ENCODE results near the gene FAM171A1.
"Not testable (repeated sequence)": the region's sequence is repeated elsewhere in the genome, so short reads cannot be mapped to it uniquely, and the experiment has no call there.

FAM171A1 gene

DNA sequence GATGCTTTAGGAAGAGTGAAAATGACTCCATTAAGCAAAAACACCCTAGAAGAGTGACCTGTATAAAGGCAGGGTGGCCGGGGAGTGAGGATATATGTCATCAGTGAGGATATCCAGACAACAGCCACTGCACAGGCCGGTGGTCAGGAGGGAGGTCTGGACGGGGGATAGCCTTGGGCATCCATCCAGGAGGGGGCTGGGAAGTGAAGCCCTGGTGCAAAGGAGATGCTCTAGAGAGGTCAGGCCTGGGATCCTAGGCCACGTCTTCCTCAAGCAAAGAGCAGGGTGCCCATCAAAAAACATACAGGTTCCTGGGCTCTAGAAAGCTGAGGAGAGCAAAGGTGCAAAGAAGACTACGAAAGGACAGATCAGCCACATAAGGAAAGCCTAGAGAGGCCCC is 25.6 kb downstream of the FAM171A1 start:
- DNase-seq (ENCODE audit: low read depth in 1 of 2, low spot score in 1 of 2): no peak

DNA sequence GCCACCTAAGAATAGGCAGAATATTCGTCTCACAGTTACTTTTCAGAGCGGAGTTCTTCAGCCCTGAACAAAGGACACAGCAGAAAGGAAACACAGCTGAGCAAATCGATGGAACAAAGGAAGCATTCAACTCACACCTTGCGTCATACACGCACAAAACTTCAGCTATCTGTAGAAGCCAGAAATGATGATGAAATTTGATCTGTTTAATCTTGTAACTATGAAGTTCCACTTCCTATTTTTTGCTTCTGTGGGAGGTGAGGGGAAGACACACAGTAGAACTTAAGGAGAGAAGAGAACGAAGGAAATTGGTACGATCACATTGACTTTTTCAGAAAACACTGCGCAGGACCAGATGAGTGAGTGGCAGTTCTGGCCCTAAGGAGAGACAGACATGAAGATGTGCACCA is 26.2 kb downstream of the FAM171A1 start:
- DNase-seq (ENCODE audit: low read depth in 1 of 2, low spot score in 1 of 2): no peak

DNA sequence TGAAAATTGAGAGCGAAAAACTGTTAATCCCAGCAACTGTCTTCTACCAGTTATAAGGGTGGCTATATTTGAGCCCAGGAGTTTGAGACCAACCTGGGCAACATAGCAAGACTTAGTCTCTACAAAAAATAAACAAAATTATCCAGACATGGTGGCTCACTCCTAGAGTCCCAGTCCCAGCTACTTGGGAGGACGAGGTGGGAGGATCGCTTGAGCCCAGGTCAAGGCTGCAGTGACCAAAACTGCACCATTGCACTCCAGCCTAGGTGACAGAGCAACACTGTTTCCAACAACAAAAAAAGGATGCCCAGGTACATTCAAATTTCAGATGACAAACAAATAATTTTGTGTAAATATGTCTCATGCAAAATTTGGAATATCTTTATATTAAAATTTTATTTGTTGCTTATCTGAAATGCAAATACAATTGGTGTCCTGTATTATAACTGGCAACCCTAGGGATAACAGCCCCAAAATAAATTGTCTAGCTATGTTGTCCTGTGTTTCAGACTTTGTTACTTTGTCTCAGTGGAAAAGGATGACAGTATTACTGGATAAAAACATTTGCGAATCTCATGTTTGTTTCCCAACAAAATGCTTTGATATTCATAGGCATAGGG is 26.7 kb downstream of the FAM171A1 start:
- DNase-seq (ENCODE audit: low read depth in 1 of 2, low spot score in 1 of 2): no peak

DNA sequence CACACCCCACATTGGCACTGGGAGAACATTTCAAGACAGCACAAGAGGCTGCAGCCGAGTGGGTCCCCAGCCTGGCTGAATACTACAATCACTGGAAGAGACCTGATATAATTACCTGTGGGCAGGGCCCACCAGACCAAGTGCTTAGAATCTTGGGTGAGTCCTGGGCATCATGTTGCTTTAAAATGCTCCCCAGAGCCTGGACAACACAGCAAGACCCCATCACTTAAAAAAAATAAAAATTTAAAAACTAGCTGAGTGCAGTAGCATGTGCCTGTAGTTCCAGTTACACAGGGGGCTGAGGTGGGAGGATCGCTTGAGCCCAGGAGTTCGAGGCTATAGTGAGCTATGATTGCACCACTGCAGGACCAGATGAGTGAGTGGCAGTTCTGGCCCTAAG is 28.1 kb downstream of the FAM171A1 start:
- no peak for DNase-seq (ENCODE audit: low read depth in 1 of 2, low spot score in 1 of 2)

DNA sequence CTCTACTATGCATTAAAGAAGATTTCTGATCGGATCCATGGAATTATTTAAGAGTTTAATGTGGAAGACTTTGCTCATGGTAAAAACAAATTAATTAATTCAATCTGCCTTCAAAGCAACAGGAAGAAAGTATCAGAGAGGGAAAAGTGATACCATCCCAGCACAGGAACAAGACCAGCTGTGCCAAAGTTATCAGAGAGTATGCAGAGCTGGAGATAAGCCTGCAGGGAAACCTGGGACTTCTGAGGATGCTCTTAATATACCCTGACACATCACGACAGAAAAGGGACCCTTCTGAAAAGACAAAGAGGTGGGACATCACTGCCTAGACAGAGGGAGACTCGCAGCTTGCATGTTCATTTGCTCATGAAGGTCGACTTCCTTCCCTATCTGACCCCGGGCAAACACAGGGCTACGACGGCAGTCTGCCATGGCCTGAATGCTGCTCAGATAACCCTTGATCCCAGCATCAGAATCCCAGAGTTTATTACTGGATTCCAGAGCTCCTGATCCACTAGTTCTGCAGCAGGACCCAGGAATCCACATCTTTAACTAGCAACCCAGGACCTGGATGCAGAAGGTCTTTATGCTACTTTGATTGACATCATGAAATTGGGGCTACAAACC is 29.5 kb downstream of the FAM171A1 start:
- no peak for DNase-seq (ENCODE audit: low read depth in 1 of 2, low spot score in 1 of 2)

DNA sequence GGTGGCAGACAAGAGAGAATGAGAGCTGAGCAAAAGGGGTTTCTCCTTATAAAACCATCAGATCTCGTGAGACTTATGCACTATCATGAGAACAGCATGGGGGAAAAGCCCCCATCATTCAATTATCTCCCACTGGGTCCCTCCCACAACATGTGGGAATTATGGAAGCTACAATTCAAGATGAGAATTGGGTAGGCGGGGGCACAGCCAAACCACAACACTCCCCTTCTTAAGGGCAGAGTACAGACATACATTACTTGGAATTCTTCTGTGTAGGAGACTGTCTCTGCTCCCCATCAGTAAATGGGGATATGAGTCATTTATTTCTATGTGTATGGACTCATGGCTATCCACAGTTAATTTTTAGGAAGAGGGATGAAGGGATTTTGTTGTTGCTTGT is 31.2 kb downstream of the FAM171A1 start:
- no peak for DNase-seq (ENCODE audit: low read depth in 1 of 2, low spot score in 1 of 2)

DNA sequence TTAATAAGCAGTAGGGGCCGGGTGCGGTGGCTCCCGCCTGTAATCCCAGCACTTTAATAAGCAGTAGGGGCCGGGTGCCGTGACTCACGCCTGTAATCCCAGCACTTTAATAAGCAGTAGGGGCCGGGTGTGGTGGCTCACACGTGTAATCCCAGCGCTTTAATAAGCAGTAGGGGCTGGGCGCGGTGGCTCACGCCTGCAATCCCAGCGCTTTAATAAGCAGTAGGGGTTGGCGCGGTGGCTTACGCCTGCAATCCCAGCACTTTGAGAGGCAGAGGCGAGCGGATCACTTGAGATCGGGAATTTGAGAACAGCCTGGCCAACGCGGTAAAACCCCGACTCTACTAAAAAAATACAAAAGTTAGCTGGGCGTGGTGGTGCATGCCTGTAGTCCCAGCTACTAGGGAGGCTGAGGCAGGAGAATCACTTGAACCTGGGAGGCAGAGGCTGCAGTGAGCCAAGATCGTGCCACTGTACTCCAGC is 33.6 kb downstream of the FAM171A1 start:
- not testable (repeated sequence) for DNase-seq (ENCODE audit: low read depth in 1 of 2, low spot score in 1 of 2)

DNA sequence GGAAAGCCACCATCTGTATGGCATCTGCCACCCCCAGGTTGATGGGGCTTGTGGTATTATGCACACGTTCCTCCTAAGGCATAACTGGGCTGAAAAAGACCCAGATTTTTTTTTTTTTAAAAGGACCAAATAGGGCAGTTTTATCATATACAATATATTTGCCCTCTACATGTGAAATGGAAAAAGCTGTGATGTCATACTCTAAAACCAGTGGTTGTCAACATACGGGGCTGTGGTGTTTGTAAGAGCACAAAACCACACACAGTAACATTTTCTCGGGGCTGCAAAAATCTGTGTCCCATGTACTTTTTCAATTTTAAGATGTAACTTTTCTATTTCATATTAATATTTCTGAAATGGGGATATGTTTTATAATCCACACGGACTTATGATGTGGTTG is 34.9 kb downstream of the FAM171A1 start:
- DNase-seq (ENCODE audit: low read depth in 1 of 2, low spot score in 1 of 2): no peak

DNA sequence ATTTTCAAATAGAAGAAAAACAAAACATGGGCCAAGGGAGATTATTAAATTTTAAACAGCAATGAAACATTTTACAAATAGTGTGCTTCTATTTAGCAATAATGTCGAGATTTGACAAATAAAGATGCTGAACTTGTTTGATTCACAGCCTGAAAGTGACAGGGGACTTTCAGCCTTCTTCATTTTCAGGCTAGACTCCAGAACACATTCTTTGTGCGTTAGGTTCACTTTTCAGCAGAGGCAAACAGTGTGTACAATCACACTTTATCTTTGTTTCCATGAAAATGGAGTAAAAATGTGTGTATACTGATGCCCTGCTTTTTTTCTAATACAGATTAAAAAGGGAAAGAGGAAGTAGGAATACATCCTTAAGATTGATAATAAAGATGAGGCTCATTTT is 35.6 kb downstream of the FAM171A1 start:
- no peak for DNase-seq (ENCODE audit: low read depth in 1 of 2, low spot score in 1 of 2)

DNA sequence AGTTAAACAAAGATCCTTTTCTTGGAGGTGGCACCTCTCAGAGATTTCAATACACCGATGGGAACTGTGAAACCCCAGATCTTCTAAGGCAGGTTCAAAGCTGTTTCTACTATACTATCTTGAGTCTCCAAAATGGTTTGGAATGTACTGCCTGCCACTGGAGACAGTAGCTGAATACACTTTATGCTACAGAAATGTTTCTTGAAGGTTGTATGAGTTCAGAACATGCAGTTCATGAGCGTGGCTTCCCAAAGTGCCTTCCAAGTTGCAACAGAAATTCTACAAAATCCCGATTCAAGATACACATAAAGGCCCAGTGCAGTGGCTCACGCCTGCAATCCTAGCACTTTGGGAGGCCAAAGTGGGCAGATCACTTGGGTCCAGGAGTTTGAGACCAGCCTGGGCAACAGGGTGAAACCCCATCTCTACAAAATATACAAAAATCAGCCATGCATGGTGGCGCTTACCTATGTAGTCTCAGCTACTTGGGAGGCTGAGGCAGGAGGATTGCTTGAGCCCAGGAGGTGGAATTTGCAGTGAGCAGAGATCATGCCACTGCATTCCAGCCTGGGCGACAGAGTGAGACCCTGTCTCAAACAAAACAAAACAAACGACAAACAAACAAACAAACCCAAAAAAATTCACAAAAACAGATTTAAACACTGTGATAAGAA is 36.3 kb downstream of the FAM171A1 start:
- DNase-seq (ENCODE audit: low read depth in 1 of 2, low spot score in 1 of 2): no peak

DNA sequence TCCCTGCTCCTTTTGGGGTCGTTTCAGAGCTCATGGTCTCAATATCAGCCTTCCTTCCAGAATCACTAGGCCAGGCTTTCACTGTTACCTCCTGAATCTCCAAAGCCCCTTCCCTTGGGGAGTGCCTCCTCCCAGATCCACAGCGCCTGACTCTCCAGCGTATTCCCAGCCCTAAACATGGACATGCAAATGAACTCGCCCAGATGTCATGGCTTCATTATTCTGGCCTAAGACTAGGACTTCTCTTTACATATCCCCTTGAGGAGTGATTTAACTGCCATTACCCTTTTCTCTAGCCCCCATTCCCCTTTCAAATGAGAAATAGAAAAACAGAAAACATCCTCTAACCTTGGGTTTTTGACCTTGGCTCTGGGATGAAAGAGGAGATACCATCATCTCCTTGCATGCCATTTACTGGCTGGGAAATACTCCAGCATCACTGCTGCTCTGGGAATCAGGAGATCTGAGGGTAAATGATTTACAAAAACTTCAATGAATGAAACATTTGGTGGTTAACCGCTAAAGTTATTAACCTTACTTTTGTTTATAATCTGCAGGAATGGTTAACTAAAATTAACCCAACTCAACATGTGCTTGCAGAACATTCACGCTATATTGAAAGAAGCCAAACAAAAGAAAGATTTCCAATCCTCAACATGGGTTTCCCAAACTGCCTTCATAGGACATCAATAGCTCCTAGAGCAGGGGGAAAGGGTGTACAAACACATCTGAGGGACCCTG is 37.0 kb downstream of the FAM171A1 start:
- no peak for DNase-seq (ENCODE audit: low read depth in 1 of 2, low spot score in 1 of 2)

DNA sequence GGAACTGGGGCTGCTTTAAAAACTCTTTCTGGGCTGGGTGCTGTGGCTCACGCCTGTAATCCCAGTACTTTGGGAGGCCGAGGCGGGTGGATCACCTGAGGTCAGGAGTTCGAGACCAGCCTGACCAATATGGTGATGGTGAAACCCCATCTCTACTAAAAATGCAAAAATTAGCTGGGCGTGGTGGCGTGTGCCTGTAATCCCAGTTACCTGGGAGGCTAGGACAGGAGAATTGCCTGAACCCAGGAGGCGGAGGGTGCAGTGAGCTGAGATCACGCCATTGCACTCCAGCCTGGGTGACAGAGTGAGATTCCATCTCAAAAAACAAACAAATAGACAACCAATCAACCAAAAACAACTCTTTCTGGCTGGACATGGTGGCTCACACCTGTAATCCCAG is 37.9 kb downstream of the FAM171A1 start:
- DNase-seq (ENCODE audit: low read depth in 1 of 2, low spot score in 1 of 2): not testable (repeated sequence)

DNA sequence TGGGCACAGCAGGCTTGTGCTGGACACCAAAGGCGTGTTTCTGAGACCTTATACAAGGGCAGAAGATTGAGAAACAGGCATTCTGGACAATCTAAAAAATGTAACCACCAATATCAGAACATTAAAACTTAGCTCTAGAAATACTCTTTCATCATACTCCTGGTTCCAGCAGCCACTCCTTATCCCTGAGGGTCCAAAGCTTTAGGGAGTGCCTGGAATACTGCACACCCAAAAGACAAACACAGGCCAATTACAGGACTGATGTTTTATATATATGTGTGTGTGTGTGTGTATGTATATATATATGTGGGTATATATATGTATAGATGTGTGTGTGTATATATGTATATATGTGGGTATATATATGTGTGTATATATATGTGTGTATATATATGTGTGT is 39.6 kb downstream of the FAM171A1 start:
- DNase-seq (ENCODE audit: low read depth in 1 of 2, low spot score in 1 of 2): no peak

DNA sequence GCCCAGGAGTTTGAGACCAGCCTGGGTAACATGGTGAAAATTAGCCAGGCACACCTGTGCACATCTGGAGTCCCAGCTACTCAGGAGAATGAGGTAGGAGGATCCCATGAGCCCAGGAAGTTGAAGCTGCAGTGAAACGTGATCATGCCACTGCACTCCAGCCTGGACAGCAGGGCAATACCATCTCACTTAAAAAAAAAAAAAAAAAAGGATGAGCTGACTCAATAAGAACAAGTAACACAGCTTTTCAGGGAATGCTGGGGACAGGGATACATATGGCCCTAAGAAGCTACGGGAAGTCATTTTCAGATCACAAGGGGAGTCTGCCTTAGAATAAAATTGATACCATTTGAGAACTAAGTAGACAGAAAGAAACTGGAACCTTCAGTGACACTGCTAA is 41.7 kb downstream of the FAM171A1 start:
- no peak for DNase-seq (ENCODE audit: low read depth in 1 of 2, low spot score in 1 of 2)

DNA sequence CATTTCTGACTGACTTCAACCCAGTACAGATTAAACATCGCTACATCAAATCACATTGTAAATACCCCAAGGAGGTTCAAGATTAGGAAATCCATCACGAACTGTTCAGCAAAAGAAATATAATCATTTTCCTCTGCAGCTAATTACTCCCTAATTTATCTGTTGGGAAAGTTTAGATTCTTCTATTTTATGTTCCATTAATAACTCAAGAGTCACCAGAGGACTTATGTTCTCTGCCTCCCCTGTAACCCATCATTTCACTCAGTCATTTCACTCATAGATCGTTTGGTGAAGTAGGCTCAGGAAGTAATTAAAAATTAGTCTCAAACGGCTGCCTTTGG is 45.2 kb downstream of the FAM171A1 start:
- DNase-seq (ENCODE audit: low read depth in 1 of 2, low spot score in 1 of 2): no peak

DNA sequence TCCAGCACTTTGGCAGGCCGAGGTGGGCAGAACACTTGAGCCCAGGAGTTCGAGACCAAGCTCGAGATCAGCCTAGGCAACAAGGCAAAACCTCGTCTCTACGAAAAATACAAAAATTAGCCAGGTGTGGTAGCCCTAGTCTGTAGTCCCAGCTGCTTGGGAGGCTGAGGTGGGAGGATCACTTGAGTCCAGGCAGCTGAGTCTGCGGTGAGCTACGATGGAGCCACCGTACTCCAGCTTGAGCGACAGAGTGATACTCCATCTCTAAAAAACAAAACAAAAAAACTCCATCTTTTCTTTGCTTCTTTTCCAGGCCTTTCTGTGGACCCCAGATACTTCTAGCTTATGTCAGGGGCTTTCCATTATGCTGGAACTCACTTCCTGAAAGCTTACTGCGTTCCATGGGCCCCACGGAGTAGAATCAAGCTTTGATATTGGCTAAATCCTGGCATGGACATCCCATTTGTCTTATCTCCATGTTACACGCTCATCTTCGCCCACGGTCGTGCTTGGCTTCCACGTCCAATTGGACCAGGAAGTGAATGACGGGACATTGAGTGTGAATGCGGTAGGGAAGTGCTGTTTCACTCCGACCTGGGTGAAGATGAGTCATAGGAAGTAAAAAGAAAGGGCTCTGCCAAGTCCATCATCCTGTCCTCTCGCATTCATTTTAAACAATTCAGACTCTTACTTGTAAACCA is 45.7 kb downstream of the FAM171A1 start:
- DNase-seq (ENCODE audit: low read depth in 1 of 2, low spot score in 1 of 2): no peak

DNA sequence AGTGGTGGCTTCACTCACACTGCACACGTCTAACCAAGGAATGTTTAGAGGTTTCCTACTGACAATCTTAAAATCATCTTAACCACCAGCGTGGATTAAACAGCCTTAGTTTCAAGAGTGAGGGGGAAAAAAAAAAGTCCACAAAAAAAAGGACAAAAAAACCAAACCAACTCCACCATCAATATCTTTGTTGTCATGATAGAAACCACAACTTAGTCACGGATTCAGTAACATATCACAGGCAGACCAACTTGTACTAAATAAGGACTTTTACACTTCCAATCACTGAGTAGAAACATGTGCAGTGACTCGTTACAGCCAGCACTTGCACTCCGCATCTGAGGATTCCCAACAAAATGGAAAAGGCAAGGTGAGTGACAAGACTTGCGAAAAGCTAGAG is 46.5 kb downstream of the FAM171A1 start:
- DNase-seq (ENCODE audit: low read depth in 1 of 2, low spot score in 1 of 2): no peak

DNA sequence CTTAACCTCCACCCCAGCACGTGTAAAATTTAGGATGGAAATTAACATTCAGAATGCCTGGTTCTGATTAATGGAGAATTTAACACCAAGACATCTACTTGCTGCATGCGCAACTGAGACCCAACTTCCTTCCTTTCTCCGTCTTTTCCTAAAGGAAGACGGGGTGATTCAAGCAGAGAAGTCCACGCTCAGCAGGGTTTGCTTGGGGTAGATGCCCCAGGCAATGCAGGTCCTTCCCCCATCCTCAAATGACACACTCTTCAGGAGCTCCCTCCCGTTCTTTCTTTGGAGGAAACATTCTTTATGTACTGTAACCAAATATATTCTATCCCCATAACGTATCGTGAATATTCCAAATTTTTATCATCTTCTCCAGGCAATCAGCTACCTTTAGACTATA is 47.0 kb downstream of the FAM171A1 start:
- no peak for DNase-seq (ENCODE audit: low read depth in 1 of 2, low spot score in 1 of 2)

DNA sequence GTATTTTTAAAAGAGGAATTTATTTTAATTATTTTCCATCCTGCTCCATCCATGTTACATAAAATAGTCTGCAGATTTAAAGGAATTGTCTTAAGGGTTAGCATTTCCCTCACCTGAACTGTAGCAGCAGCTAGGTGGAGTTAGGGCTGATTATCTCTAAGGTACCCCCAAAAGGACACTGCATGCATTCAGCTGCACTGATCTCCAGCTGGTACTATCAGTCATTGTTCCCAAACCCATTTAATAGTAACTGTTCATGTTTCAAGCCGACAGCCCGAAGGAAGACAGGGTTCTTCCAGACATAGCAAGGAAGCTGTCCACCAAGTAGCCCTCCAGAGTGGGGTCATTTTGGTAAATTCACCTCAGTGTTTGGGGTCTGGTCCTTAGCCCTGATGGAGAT is 48.7 kb downstream of the FAM171A1 start:
- DNase-seq (ENCODE audit: low read depth in 1 of 2, low spot score in 1 of 2): no peak

DNA sequence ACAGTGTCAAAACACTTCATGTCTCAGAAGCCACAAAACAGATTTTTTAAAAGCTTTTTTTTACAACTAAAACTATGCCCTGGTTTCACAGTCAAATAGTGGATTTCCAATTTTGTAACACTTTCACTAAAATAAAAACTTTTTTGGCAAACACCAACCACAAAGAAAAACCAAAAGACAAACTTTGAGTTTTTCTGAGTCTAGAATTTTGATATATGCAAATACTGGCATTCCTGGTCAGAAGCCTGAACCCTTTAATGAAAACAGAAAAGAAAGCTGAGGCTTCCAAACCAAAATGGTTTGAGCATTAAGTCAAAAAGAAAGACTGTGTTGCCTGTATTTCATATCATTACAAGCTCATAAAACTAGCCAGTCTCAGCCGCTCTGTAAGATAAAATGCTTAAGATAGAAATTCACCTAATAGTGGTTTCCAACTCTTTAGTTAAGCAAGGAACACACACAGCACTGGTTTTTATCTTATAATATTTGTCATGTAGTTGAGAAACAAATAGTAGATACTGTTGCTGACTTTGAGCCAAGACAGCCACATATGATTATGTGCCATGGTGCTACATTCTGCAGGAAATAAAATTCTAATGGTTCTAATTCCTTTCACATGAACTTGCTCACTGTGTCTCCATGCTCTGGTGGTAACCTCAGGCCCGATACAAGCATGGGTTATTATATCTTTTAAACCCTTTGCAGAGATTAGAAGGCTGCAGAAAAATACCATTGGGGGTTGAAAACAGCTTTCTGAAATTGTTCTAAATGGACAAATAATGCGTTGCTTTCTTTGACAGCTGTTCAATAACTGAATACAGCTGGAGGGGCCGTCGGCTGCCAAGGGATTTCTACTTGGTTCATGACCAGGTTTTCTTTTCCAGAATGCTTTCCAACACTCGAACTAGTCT is 49.4 kb downstream of the FAM171A1 start:
- no peak for DNase-seq (ENCODE audit: low read depth in 1 of 2, low spot score in 1 of 2)

All from activated CD4-positive, alpha-beta T cell treated with anti-CD3 and anti-CD28 coated beads, Interleukin-2, amount 50 U/mL, for 24 hours (primary cell).